DOHH2 (cell line): ENCODE data around the gene PXT1.

Experiments used
- H3F3A ChIP-seq: fragments of 200-600 bp; sonication (generic), shearing (Covaris generic); 2 replicates; pipeline ENCODE4 v1.6.0; 2016; ENCODE audit warnings: antibody characterized with exemption, mild to moderate bottlenecking; ENCODE audit not compliant: control insufficient read depth, insufficient read depth
- H3K27ac ChIP-seq: fragments of 200-600 bp; sonication (generic); 2 replicates; pipeline ENCODE4 v1.5.1; 2014; ENCODE audit warnings: low read depth, mild to moderate bottlenecking, low read length, moderate library complexity
- H3K27me3 ChIP-seq: fragments of 200-600 bp; sonication (generic); 2 replicates; pipeline ENCODE4 v1.6.1; 2014; ENCODE audit warnings: mild to moderate bottlenecking, low read length, mixed read lengths; ENCODE audit not compliant: control insufficient read depth
- H3K36me3 ChIP-seq: fragments of 200-600 bp; sonication (generic); 2 replicates; pipeline ENCODE4 v1.6.1; 2014; ENCODE audit warnings: mild to moderate bottlenecking, low read length, moderate library complexity, mixed read lengths; ENCODE audit not compliant: control insufficient read depth
- H3K4me1 ChIP-seq: fragments of 200-600 bp; sonication (generic); 2 replicates; pipeline ENCODE4 v1.6.1; 2014; ENCODE audit warnings: mild to moderate bottlenecking, low read length, mixed read lengths; ENCODE audit not compliant: control insufficient read depth
- H3K4me2 ChIP-seq: fragments of 200-600 bp; sonication (generic); 2 replicates; pipeline ENCODE4 v1.6.0; 2014; ENCODE audit warnings: mild to moderate bottlenecking, low read length, moderate library complexity
- H3K4me3 ChIP-seq: fragments of 200-600 bp; sonication (generic); 2 replicates; pipeline ENCODE4 v1.5.1; 2014; ENCODE audit warnings: mild to moderate bottlenecking, low read length, mixed read lengths
- H3K79me2 ChIP-seq: fragments of 200-600 bp; sonication (generic); 2 replicates; pipeline ENCODE4 v1.6.1; 2014; ENCODE audit warnings: mild to moderate bottlenecking, low read length, mixed read lengths; ENCODE audit not compliant: control insufficient read depth
- H3K9me2 ChIP-seq: fragments of 200-600 bp; sonication (generic); replicated peaks from 2 replicates; pipeline ENCODE4 v1.6.1; 2014; ENCODE audit warnings: mild to moderate bottlenecking, low read length, mixed read lengths; ENCODE audit not compliant: control insufficient read depth
- H3K9me3 ChIP-seq: fragments of 200-600 bp; sonication (generic); 2 replicates; pipeline ENCODE4 v1.6.1; 2014; ENCODE audit warnings: antibody characterized with exemption, low read length, mixed read lengths; ENCODE audit not compliant: control insufficient read depth, insufficient read depth
- H4K20me1 ChIP-seq: fragments of 200-600 bp; sonication (generic); 2 replicates; pipeline ENCODE4 v1.6.0; 2014; ENCODE audit warnings: low read depth, mild to moderate bottlenecking, antibody characterized with exemption, low read length, moderate library complexity; ENCODE audit not compliant: control insufficient read depth, insufficient read depth
- CTCF ChIP-seq: fragments of 200-600 bp; sonication (generic); IDR thresholded peaks from one replicate; pipeline ENCODE4 v1.5.1; 2014; ENCODE audit warnings: antibody characterized with exemption, mild to moderate bottlenecking, low read depth, low read length; ENCODE audit not compliant: poor library complexity, severe bottlenecking
- EZH2phosphoT487 ChIP-seq: fragments of 200-600 bp; sonication (generic); IDR thresholded peaks from 2 replicates; pipeline ENCODE4 v1.6.1; 2017; ENCODE audit warnings: borderline replicate concordance, mild to moderate bottlenecking, antibody characterized with exemption, low read length, moderate library complexity, mixed read lengths

Gene PXT1

GRCh38 chr6:36445621-36446020 lies 3.0 kb upstream of the PXT1 start:
- H3K79me2 ChIP-seq = peaks cover 85% of the 10 kb centered on the region
- H3F3A ChIP-seq = peaks cover 17% of the 10 kb centered on the region
- no peaks in the 10 kb centered on the region for H3K9me2 ChIP-seq
- H3K4me1 ChIP-seq = peaks cover 29% of the 10 kb centered on the region
- H3K27ac ChIP-seq = no peak overlapping the region
- no peak for TF ChIP-seq CTCF
- TF ChIP-seq EZH2phosphoT487 = no peak
- peaks cover 45% of the 10 kb centered on the region for H3K36me3 ChIP-seq
- H3K4me3 ChIP-seq = no peak overlapping the region
- H4K20me1 ChIP-seq = no peaks in the 10 kb centered on the region
- H3K27me3 ChIP-seq = no peaks in the 10 kb centered on the region
- peak overlapping the region; percentile 27; the same call in 1 of the 2 replicates for H3K4me2 ChIP-seq
- peaks cover 3% of the 10 kb centered on the region; the same call in 1 of the 2 replicates for H3K9me3 ChIP-seq

- Histone ChIP-seq H3K4me2 (peak overlapping the region; percentile 83), H4K20me1 (no peaks in the 10 kb centered on the region), H3K36me3 (peaks cover 43% of the 10 kb centered on the region), H3F3A (peaks cover 17% of the 10 kb centered on the region), H3K79me2 (peaks cover 73% of the 10 kb centered on the region), H3K4me1 (peaks cover 29% of the 10 kb centered on the region), H3K9me3 (peaks cover 3% of the 10 kb centered on the region; the same call in 1 of the 2 replicates), H3K4me3 (peak overlapping the region; percentile 85), H3K27me3 (no peaks in the 10 kb centered on the region), H3K27ac (peak overlapping the region; percentile 82), H3K9me2 (no peaks in the 10 kb centered on the region)
- no peak for TF ChIP-seq EZH2phosphoT487
- no peak for TF ChIP-seq CTCF
Measured at GRCh38 chr6:36444470-36444869, 1.8 kb upstream of the PXT1 start.

GRCh38 chr6:36443471-36444428 lies 1.1 kb upstream of the PXT1 start:
- Histone ChIP-seq H3F3A (peaks cover 17% of the 10 kb centered on the region), H3K27me3 (no peaks in the 10 kb centered on the region), H3K27ac (peak overlapping the region; percentile 82), H4K20me1 (no peaks in the 10 kb centered on the region), H3K4me1 (peaks cover 29% of the 10 kb centered on the region), H3K9me3 (peaks cover 3% of the 10 kb centered on the region; the same call in 1 of the 2 replicates), H3K36me3 (peaks cover 37% of the 10 kb centered on the region), H3K9me2 (no peaks in the 10 kb centered on the region), H3K79me2 (peaks cover 66% of the 10 kb centered on the region), H3K4me3 (peak overlapping the region; percentile 85), H3K4me2 (peak overlapping the region; percentile 83)
- TF ChIP-seq CTCF (peak; percentile 47), EZH2phosphoT487 (no peak)
